Glutamatergic neuron (in vitro differentiated cells): Measurements from ENCODE around the gene HMGB4. TPM values are rescaled to one million over a fixed set of nuclear protein-coding genes. Genes with fewer than 3 reads are reported as not detected.

ENCODE experiments used
- DNase-seq: peaks from one replicate; pipeline ENCODE4 v3.0.0; 2022
- H3K27ac Mint-ChIP-seq: one replicate; pipeline ENCODE4 v1.8.0; 2020; ENCODE audit warnings: mild to moderate bottlenecking, mixed read lengths, inconsistent platforms; ENCODE audit not compliant: unreplicated experiment
- H3K27me3 Mint-ChIP-seq: one replicate; pipeline ENCODE4 v1.8.0; 2020; ENCODE audit warnings: mild to moderate bottlenecking, moderate library complexity, mixed read lengths, inconsistent platforms; ENCODE audit not compliant: unreplicated experiment
- H3K36me3 Mint-ChIP-seq: one replicate; pipeline ENCODE4 v1.8.0; 2020; ENCODE audit warnings: mild to moderate bottlenecking, mixed read lengths, inconsistent platforms; ENCODE audit not compliant: unreplicated experiment
- H3K4me1 Mint-ChIP-seq: one replicate; pipeline ENCODE4 v1.8.0; 2020; ENCODE audit warnings: mild to moderate bottlenecking, low read depth, mixed read lengths, inconsistent platforms; ENCODE audit not compliant: unreplicated experiment
- H3K4me3 Mint-ChIP-seq: one replicate; pipeline ENCODE4 v1.8.0; 2020; ENCODE audit warnings: mild to moderate bottlenecking, mixed read lengths, inconsistent platforms; ENCODE audit not compliant: unreplicated experiment
- H3K9me3 Mint-ChIP-seq: one replicate; pipeline ENCODE4 v1.8.0; 2020; ENCODE audit warnings: mild to moderate bottlenecking, moderate library complexity, mixed read lengths, inconsistent platforms; ENCODE audit not compliant: unreplicated experiment
- CTCF ChIP-seq: fragments of 200-600 bp; sonication (generic); IDR thresholded peaks from one replicate; pipeline ENCODE4 v1.5.0; 2021; ENCODE audit not compliant: partially characterized antibody, unreplicated experiment
- total RNA-seq: library from RNA; stranded (reverse); fragmentation: NEBNext Ultra II Directional; extraction: Animal tissue kit (Norgen Biotek cat#: 25700); gene quantifications from one replicate; pipeline ENCODE4 v1.2.1, GENCODE V29; 2021; ENCODE audit not compliant: unreplicated experiment

HMGB4 gene
- total RNA-seq, 1 donor from 2014 or later, result not detected

- Mint-ChIP-seq H3K4me3 (no peak overlapping the region), H3K27ac (no peak overlapping the region), H3K4me1 (no peaks in the 10 kb centered on the region), H3K9me3 (peaks cover 2% of the 10 kb centered on the region), H3K27me3 (peaks cover 8% of the 10 kb centered on the region), H3K36me3 (peaks cover 21% of the 10 kb centered on the region)
- DNase-seq, result no peak
- TF ChIP-seq CTCF, result no peak
These were observed 40.0 kb upstream of the HMGB4 start for GRCh38 chr1:33823830-33824229.

- no peak for DNase-seq
- H3K9me3 Mint-ChIP-seq, result peaks cover 6% of the 10 kb centered on the region
- no peaks in the 10 kb centered on the region for H3K4me1 Mint-ChIP-seq
- H3K27ac Mint-ChIP-seq, result no peak overlapping the region
- no peak overlapping the region for H3K4me3 Mint-ChIP-seq
- TF ChIP-seq CTCF, result no peak
- peaks cover 25% of the 10 kb centered on the region for H3K36me3 Mint-ChIP-seq
- H3K27me3 Mint-ChIP-seq, result peaks cover 8% of the 10 kb centered on the region
These were observed 39.6 kb upstream of the HMGB4 start for GRCh38 chr1:33824321-33824720.

GRCh38 chr1:33824971-33825370 lies 38.9 kb upstream of the HMGB4 start:
- Mint-ChIP-seq H3K9me3 (peaks cover 6% of the 10 kb centered on the region), H3K27ac (no peak overlapping the region), H3K4me1 (no peaks in the 10 kb centered on the region), H3K4me3 (no peak overlapping the region), H3K36me3 (peaks cover 26% of the 10 kb centered on the region), H3K27me3 (peaks cover 8% of the 10 kb centered on the region)
- no peak for DNase-seq
- no peak for TF ChIP-seq CTCF

GRCh38 chr1:33825506-33825905 lies 38.4 kb upstream of the HMGB4 start:
- no peak overlapping the region for H3K27ac Mint-ChIP-seq
- no peak for DNase-seq
- H3K4me3 Mint-ChIP-seq, result no peak overlapping the region

GRCh38 chr1:33826311-33826710 lies 37.6 kb upstream of the HMGB4 start:
- peaks cover 6% of the 10 kb centered on the region for H3K9me3 Mint-ChIP-seq
- no peak overlapping the region for H3K4me3 Mint-ChIP-seq
- TF ChIP-seq CTCF, result no peak
- H3K4me1 Mint-ChIP-seq, result no peaks in the 10 kb centered on the region
- no peak overlapping the region for H3K27ac Mint-ChIP-seq
- H3K36me3 Mint-ChIP-seq, result peaks cover 26% of the 10 kb centered on the region
- peaks cover 8% of the 10 kb centered on the region for H3K27me3 Mint-ChIP-seq
- no peak for DNase-seq

More at GRCh38 chr1:33825506-33825905, 38.4 kb upstream of the HMGB4 start:
- no peak for TF ChIP-seq CTCF
- Mint-ChIP-seq H3K36me3 (peaks cover 26% of the 10 kb centered on the region), H3K27me3 (peaks cover 8% of the 10 kb centered on the region), H3K4me1 (no peaks in the 10 kb centered on the region), H3K9me3 (peaks cover 6% of the 10 kb centered on the region)
